LHCN-M2 (cell line): Measurements from ENCODE around the gene IL37. TPM values are rescaled to one million over a fixed set of nuclear protein-coding genes. Genes with fewer than 3 reads are reported as not detected.
"Not testable (repeated sequence)": the region's sequence is repeated elsewhere in the genome, so short reads cannot be mapped to it uniquely, and the experiment has no call there.

Experiments used
- DNase-seq: peaks from one replicate; pipeline ENCODE4 v3.0.0-alpha.2; 2012; ENCODE audit warnings: low read depth
- total RNA-seq: library from RNA; depleted of rRNA; stranded (reverse); fragments of >200 nt; gene quantifications from 2 replicates; pipeline ENCODE4 v1.2.3, GENCODE V29; 2014

The IL37 gene
- total RNA-seq, 1 experiment from 2014 or later, result 0.75 TPM

GRCh38 chr2:112923237-112923966 lies 12.4 kb downstream of the IL37 start:
- DNase-seq, result no peak

DNA sequence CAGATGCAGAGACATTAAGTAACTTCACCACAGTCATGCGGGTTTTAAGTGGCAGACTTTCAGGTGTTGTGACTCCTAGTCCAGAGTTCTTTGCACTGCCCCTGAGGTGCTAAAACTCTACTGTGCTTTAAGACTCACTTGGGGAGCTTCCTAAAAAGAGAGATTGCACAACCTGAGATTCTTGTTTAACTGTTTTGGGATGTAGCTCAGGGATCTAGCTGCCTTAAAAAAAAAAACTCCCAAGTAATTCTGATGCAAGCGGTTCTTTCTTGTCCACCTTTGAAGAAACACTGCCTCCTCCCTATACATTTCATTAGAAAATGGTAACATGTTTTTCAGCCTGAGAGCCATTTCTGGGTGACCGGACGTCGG lies 13.0 kb downstream of the IL37 start:
- DNase-seq, result no peak

DNA sequence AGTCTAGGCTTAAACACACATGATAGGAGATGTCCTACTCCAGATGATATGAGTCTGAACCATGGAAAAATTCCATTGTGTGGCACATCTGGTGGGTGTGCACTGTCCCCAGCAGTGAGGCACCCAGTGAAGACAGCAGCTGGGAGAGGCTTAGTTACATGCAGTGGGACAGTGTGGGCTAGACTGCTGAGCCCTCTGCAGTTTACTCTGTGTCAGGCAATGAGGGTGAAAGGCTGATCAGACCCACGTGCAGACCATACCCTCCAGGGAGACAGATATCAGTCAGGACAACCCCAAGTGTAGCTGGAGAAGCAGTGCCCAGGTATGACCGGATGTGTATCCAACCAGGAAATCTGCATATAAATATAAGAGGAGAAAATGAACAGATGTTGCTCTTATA lies 13.4 kb downstream of the IL37 start:
- no peak for DNase-seq

- no peak for DNase-seq
Observed at GRCh38 chr2:112924821-112925220, 13.9 kb downstream of the IL37 start.

- no peak for DNase-seq
Observed at GRCh38 chr2:112926707-112927106, 15.7 kb downstream of the IL37 start.

DNA sequence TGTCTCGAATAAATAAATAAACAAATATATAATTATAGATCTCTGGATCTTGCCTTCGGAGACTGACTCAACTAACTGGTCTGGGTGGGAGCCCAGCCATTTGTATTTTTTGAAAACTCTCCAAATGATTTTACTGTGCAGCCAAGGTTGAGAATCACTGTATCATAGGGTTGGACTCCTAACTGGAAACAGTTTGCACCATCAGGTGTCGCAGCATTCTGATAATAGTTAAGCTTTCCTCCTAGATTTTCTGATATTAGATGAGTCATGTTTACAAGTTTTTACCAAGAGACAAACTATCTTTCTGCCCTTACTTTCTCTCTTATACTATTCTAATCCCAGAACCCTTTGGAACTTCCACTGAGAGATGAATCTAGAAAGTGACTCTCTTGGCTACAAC lies 16.8 kb downstream of the IL37 start:
- no peak for DNase-seq

- DNase-seq, result no peak
Observed at GRCh38 chr2:112933261-112933660, 22.3 kb downstream of the IL37 start.

DNA sequence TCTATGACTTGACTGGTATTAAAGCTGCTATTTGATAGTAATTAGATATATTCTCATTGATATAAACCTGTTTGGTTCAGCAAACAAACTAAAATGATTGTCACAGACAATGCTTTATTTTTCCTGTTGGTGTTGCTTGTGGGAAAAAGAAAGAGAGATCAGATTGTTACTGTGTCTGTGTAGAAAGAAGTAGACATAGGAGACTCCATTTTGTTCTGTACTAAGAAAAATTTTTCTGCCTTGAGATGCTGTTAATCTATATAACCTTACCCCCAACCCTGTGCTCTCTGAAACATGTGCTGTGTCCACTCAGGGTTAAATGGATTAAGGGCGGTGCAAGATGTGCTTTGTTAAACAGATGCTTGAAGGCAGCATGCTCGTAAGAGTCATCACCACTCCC lies 23.2 kb downstream of the IL37 start:
- DNase-seq, result not testable (repeated sequence)

DNA sequence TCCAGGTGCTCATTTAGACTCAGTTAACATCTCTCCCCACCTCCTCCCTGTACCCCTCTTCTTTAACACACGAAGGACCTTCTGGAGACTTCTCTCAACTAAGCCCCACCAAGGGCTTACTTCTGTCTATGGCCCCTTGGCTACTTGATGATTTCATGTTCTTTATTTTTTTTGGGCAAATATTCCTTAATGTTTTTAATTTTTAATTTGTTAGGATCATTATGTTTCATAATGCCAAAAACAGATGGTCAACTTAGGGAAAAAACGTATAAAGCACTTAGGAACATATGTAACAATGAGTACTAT lies 25.9 kb downstream of the IL37 start:
- no peak for DNase-seq

DNA sequence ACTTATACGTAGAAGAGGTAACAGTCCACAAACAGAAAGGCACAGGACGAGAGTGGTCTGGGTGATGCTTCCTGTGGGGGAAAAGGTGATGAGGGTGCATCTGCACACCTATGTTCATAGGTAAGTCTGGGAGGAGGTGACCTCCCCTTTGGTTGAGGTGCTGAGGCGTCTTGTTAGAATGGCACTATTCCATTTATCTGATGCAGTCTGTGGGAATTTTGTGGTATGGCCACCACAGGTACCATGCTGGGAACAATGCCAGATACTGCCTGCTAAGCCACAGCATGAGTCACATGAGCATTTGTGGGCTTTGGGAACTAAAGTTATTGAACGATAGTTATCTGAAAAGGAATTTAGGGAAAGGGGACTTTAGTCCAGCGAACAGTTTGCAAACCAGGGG lies 27.9 kb downstream of the IL37 start:
- DNase-seq, result peak; percentile 58

DNA sequence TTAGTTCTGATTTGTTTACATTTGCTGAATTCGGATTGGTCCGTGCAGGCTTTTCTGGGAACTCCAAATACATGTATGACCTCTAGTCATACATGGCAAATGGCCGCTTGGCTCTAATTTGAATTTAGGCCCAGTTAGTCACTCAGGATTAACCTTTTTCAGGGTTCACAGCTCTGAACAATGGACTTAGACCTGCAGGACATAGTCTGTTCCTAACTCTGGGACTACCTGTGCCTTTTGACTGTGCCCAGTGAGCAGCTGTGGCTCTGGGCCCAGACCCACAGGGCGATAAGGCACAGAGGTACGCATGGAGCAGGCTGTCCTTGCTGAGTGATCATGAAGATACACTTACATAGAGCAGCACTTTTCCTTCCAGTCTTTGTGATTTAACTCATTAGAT lies 28.5 kb downstream of the IL37 start:
- DNase-seq, result no peak

DNA sequence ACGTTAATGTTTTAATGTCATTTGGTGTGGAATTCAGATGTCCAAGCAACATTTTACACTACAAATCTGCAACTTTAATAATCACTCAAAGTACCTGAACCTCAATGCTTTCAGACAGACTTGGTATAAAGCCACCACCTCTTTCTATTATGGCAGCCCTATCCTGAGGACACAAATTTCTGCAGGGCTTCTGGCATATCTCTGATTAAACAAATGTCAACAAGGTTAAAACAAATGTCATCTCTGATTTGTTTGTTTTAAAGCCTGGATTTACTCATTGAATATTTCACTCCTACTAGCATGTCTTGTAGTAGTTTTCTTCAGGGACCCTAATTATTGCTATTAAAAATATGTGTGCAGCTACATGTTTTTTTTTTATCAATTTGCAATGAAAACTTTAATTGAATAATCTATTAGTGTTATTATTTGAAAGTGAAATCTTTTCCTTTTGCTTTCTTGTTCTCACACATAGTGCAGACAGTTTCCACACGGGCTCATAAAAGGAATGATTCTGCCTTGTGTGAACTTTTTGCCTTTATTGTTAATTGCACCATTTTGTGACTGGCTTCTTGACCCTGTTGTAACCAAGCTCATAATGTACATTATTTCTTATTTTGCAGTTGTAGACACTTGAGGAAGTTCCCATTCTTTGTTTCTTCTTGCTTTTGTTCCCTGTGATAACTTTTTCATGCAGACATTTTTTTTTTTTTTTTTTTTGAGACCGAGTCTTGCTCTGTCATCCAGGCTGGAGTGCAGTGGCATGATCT lies 30.1 kb downstream of the IL37 start:
- DNase-seq, result no peak

DNA sequence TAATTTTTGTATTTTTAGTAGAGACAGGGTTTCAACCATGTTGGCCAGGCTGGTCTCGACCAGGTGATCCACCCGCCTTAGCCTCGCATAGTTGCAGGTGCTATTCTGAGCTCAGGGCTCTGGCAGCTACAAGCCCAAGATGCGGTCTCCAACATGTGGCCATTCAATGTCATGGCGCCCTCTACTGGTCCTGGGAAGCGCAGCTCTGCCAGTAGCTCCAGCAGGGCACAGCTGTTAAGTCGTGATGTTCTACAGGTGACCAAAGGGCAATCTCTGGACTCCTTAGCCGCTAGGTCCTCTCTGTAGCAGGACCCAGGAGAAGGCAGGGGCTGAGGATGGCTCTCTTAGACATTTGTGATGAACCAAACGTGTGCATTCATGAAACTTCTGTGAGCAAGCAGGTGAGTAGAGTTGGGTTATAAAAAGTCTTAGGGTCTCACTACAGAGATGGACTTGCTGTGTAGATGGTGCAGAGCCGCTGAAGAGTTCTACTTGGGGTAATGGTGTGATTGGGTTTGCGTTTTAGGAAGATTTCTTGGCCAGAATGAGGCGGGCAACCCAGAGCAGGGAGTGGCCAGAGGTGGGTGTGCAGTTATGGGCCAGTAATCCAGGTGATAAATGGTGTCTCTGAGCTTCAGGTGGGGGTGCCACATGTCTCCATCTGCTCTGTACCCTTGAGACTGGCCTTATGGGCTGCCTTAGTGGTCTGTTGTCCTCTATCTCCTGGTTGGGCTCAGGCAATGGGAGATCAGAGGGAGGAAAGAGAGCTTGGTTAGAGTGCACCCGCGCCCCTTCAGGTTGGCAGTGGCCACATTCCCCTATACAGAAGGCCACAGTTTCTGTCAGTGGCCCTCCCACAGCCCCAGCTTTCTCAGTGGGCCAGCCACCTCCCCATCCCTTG lies 31.0 kb downstream of the IL37 start:
- peak; percentile 63 for DNase-seq

GRCh38 chr2:112942654-112943002 lies 31.7 kb downstream of the IL37 start:
- no peak for DNase-seq

DNA sequence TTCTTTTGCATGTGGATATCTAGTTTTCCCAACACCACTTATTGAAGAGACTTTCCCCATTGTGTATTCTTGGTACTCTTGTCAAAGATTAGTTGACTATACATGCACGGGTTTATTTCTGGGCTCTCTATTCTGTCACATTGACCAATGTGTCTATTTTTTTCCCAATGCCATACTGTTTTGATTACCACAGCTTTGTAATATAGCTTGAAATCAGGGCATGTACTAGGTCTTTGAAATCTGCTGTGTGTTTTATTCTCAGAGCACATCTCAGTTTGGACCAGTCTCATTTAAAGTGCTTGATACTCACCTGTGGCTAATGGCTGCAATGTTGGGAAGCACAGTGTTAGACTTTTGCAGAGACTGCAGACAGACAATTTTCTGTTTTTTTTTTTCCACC lies 34.0 kb downstream of the IL37 start:
- DNase-seq, result no peak

DNA sequence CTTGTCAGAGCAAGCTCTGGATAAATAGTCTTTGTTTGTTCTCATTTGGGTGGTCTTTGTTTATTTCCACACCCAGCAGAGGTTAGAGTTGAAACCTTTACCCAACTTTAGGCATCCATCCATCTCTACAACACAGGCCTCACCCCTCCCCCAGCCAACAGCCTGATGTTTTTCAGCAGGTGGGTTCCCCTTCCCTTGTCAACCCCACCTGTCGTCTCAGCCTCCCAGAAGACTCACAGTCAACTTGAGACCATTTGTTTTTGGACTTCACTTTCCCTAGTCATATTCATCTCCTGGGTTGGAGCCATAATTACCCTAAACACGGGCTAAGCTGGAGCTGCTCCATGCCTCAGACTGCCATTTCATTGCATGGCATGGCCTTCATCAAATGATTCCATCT lies 35.1 kb downstream of the IL37 start:
- peak; percentile 11 for DNase-seq

DNA sequence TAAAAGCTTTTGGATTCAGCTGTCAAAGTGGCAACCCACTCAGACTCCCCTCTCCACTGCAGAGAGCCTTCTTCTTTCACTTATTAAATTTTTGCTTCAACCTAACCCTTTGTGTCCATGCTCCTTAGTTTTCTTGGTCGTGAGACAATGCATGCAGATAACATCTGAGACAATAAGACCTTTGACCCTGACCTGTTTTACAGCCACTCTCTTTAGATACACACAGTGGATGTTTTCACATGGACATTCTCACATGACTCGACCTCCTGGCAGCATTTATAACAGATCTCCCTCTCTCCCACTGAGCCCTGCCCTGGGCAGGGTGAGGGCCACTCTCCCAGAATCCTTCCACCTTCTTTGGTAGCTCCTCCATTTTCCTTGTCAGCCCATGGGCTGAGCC lies 36.4 kb downstream of the IL37 start:
- DNase-seq, result no peak

DNA sequence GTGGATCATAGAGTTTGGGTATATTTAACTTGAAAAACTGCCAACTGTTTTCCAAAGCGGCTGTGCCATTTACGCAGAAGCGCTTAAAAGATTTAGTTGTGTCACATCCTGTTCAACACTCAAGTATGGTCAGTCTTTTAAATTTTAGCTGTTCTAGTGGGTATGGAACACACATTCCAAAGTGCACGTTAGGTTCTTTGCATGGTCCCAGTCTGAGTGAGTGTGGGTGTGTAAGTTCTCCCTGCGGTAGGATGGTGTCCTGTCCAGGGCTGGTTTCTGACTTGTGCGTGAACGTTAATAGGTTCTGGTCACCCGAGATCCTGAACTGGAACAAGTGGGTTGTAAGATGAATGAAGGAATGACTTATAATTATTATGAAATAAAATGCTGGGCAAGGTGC lies 38.5 kb downstream of the IL37 start:
- DNase-seq, result no peak

DNA sequence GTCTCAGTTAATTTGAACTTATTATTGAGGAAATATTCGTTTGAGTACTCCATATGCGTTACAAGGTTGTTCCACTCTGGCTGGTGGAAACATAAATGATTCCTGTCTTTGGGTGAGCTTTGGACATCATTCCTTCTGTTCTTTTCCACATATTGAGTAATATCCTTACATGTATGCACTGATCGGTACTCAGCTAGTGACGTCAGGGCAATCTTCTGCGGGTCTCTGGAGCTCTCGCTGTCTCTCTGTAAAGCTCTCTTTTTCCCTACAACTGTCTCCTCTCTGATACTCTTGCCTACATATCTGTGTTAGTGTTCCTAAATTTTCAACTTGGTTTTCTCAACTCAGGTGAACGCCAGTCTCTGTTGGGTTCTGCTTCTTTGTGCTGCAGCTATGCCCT lies 43.4 kb downstream of the IL37 start:
- no peak for DNase-seq

DNA sequence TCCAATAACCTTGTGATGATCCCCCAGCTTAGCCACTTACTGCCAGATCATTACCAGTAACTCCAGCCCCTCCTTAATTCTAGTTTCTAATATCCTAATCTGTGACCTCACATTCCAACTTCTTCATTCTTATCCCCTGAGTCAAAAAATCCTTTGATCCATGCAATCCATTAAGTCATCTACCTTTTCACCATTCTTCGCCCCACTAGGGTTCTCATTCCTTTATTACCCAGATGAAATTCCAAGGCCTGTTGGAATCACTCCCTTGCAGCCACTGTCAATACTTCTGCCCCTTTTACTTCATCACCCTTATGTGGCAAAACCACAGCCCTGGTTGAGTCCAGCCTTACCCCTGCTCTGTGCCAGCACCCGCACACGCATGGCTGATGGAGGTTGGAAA lies 46.5 kb downstream of the IL37 start:
- no peak for DNase-seq

GRCh38 chr2:112958428-112959108 lies 47.6 kb downstream of the IL37 start:
- peak; percentile 60 for DNase-seq
